Astrocyte (in vitro differentiated cells and primary cell): Measurements from ENCODE around the gene BEST1. TPM values are rescaled to one million over a fixed set of nuclear protein-coding genes. Genes with fewer than 3 reads are reported as not detected.

ENCODE experiments used
- DNase-seq: peaks from one replicate; pipeline ENCODE4 v3.0.0-alpha.2; 2010; ENCODE audit warnings: low read depth
- FAIRE-seq: peaks from 2 replicates; lab custom pipeline; 2011; peaks lifted over from hg19 to GRCh38; lab: Jason Lieb, UNC
- H2AFZ ChIP-seq: 2 replicates; pipeline ENCODE4 v1.6.0; 2012; ENCODE audit warnings: low read depth, low read length, inconsistent platforms
- H3K27ac ChIP-seq: 2 replicates; pipeline ENCODE4 v1.5.1; 2011; ENCODE audit warnings: low read depth, low read length, inconsistent platforms
- H3K27me3 ChIP-seq: 2 replicates; pipeline ENCODE4 v1.6.0; 2011; ENCODE audit warnings: low read length, inconsistent platforms; ENCODE audit not compliant: insufficient read depth
- H3K36me3 ChIP-seq: 2 replicates; pipeline ENCODE4 v1.5.1; 2011; ENCODE audit warnings: low read length, inconsistent platforms; ENCODE audit not compliant: insufficient read depth
- H3K4me1 ChIP-seq: 2 replicates; pipeline ENCODE4 v1.5.1; 2011; ENCODE audit warnings: low read length, inconsistent platforms; ENCODE audit not compliant: insufficient read depth
- H3K4me2 ChIP-seq: 2 replicates; pipeline ENCODE4 v1.6.0; 2012; ENCODE audit warnings: low read length, inconsistent platforms
- H3K4me3 ChIP-seq: 2 replicates; pipeline ENCODE4 v1.5.1; 2011; ENCODE audit warnings: low read depth, mild to moderate bottlenecking, low read length, inconsistent platforms; ENCODE audit not compliant: insufficient read depth
- H3K79me2 ChIP-seq: 2 replicates; pipeline ENCODE4 v1.6.0; 2012; ENCODE audit warnings: mild to moderate bottlenecking, low read length, inconsistent platforms; ENCODE audit not compliant: insufficient read depth
- H3K9ac ChIP-seq: 2 replicates; pipeline ENCODE4 v1.6.0; 2012; ENCODE audit warnings: mild to moderate bottlenecking, low read length, inconsistent platforms
- H3K9me3 ChIP-seq: 2 replicates; pipeline ENCODE4 v1.5.1; 2012; ENCODE audit warnings: low read depth, mild to moderate bottlenecking, low read length, inconsistent platforms; ENCODE audit not compliant: insufficient read depth
- H4K20me1 ChIP-seq: 2 replicates; pipeline ENCODE4 v1.6.0; 2012; ENCODE audit warnings: low read length, inconsistent platforms; ENCODE audit not compliant: insufficient read depth
- H3K27ac Mint-ChIP-seq: one replicate; pipeline ENCODE4 v1.8.0; 2021; ENCODE audit warnings: mild to moderate bottlenecking, mixed read lengths; ENCODE audit not compliant: unreplicated experiment
- H3K27me3 Mint-ChIP-seq: one replicate; pipeline ENCODE4 v1.8.0; 2021; ENCODE audit warnings: low read depth, mixed read lengths; ENCODE audit not compliant: unreplicated experiment
- H3K36me3 Mint-ChIP-seq: one replicate; pipeline ENCODE4 v1.8.0; 2021; ENCODE audit warnings: low read depth, mixed read lengths; ENCODE audit not compliant: unreplicated experiment
- H3K4me1 Mint-ChIP-seq: one replicate; pipeline ENCODE4 v1.8.0; 2021; ENCODE audit warnings: low read depth, mixed read lengths; ENCODE audit not compliant: unreplicated experiment
- H3K4me3 Mint-ChIP-seq: one replicate; pipeline ENCODE4 v1.8.0; 2021; ENCODE audit warnings: mild to moderate bottlenecking, moderate library complexity, mixed read lengths; ENCODE audit not compliant: unreplicated experiment
- H3K9me3 Mint-ChIP-seq: one replicate; pipeline ENCODE4 v1.8.0; 2021; ENCODE audit warnings: mild to moderate bottlenecking, mixed read lengths; ENCODE audit not compliant: unreplicated experiment
- EZH2 ChIP-seq: IDR thresholded peaks from 2 replicates; pipeline ENCODE4 v1.6.1; 2012; ENCODE audit warnings: mild to moderate bottlenecking, low read length, inconsistent platforms; ENCODE audit not compliant: insufficient read depth
- total RNA-seq: library from RNA; stranded (reverse); gene quantifications from 2 replicates; pipeline ENCODE4 v1.2.1, GENCODE V29; 2021
- TF ChIP-seq, protein P1 (sequence below): IDR thresholded peaks from 2 replicates; pipeline ENCODE4 v1.5.1; 2011; ENCODE audit warnings: low read depth, mild to moderate bottlenecking, inconsistent platforms, low read length, moderate library complexity; ENCODE audit not compliant: insufficient read depth

The BEST1 gene
- total RNA-seq, 1 donor from 2014 or later = 0.66 TPM

DNA sequence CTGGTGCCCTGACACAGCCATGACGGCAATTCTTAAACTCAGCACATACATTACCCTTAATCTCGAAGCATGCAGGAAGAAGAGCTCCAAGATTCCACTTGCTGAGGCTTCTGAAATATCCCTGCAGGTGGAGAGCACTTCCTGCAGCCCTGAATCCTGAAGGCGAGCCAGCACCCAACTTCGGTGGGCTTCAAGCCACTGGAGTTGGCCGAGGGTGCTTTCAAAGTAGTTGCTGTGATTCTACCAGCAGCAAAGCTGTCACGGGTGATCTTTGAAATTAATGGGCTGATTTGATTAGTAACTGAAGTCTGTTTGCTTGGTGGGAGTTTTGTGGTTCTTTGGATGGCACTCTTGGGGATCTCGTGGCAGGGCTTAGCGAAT, 26.3 kb downstream of the BEST1 start:
- no peaks in the 10 kb centered on the region for H3K36me3 ChIP-seq

DNA sequence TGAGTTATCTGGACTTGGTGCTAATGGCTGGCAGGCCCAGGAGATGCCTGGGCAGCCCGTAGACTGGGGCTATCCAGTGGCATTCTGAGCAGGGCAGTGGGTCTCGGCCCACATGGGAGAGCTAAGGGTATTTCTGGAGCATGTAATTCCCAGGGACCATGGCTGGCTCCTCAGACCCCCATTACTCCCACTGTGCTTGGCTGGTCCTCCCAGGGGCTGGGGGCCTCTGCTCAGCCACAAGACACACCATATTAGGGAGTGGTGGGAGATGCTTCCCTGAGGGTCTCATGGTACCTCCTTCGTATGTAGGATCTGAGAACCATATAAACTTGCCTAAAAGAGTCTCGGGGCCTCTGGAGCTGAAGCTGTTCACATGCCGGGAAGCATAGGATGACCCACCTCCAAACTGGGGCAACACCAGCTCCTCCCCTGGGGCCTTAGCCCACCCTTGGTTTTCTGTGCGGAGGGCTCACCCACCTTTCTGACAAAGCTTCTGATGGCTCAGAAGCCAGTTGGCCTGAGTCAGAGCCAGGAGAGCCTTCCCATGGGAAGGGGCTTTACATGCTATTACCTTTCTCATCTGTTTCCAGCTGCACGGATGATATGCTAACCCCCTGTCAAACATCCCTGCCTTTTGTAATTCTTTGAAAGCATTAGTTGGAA, 26.8 kb downstream of the BEST1 start:
- Histone ChIP-seq H3K4me1 (peaks cover 19% of the 10 kb centered on the region), H3K4me2 (no peak overlapping the region), H3K9ac (no peak overlapping the region), H4K20me1 (no peaks in the 10 kb centered on the region), H3K79me2 (no peaks in the 10 kb centered on the region), H3K9me3 (no peaks in the 10 kb centered on the region), H3K27me3 (no peaks in the 10 kb centered on the region), H2AFZ (no peak overlapping the region), H3K27ac (no peak overlapping the region), H3K36me3 (no peaks in the 10 kb centered on the region), H3K4me3 (no peak overlapping the region)
- Mint-ChIP-seq H3K27ac (no peak overlapping the region), H3K4me3 (no peak overlapping the region), H3K27me3 (peaks cover 18% of the 10 kb centered on the region), H3K4me1 (peaks cover 33% of the 10 kb centered on the region), H3K9me3 (no peaks in the 10 kb centered on the region), H3K36me3 (no peaks in the 10 kb centered on the region)
- DNase-seq = no peak
- TF ChIP-seq, protein P1, sequence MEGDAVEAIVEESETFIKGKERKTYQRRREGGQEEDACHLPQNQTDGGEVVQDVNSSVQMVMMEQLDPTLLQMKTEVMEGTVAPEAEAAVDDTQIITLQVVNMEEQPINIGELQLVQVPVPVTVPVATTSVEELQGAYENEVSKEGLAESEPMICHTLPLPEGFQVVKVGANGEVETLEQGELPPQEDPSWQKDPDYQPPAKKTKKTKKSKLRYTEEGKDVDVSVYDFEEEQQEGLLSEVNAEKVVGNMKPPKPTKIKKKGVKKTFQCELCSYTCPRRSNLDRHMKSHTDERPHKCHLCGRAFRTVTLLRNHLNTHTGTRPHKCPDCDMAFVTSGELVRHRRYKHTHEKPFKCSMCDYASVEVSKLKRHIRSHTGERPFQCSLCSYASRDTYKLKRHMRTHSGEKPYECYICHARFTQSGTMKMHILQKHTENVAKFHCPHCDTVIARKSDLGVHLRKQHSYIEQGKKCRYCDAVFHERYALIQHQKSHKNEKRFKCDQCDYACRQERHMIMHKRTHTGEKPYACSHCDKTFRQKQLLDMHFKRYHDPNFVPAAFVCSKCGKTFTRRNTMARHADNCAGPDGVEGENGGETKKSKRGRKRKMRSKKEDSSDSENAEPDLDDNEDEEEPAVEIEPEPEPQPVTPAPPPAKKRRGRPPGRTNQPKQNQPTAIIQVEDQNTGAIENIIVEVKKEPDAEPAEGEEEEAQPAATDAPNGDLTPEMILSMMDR = no peak
- no peak for TF ChIP-seq EZH2
- no peak for FAIRE-seq

More for the DNA sequence above, 26.3 kb downstream of the BEST1 start:
- Histone ChIP-seq H3K4me2 (no peak overlapping the region), H3K4me1 (peaks cover 21% of the 10 kb centered on the region), H2AFZ (no peak overlapping the region), H3K79me2 (no peaks in the 10 kb centered on the region), H4K20me1 (no peaks in the 10 kb centered on the region), H3K27ac (no peak overlapping the region), H3K4me3 (no peak overlapping the region), H3K9ac (no peak overlapping the region), H3K27me3 (no peaks in the 10 kb centered on the region), H3K9me3 (no peaks in the 10 kb centered on the region)
- peaks cover 18% of the 10 kb centered on the region for H3K27me3 Mint-ChIP-seq
- H3K9me3 Mint-ChIP-seq = no peaks in the 10 kb centered on the region
- no peak overlapping the region for H3K27ac Mint-ChIP-seq
- no peaks in the 10 kb centered on the region for H3K36me3 Mint-ChIP-seq
- DNase-seq (no peak), FAIRE-seq (no peak)
- H3K4me3 Mint-ChIP-seq = no peak overlapping the region
- TF ChIP-seq, protein P1 = no peak
- TF ChIP-seq EZH2 = no peak
- H3K4me1 Mint-ChIP-seq = peaks cover 38% of the 10 kb centered on the region
